Cardiac fibroblast (primary cell): ENCODE data around the gene HOMER3.

ENCODE experiments used
- DNase-seq, 2 donors: peaks; one replicate each; pipeline versions ENCODE4 v3.0.0 to v3.0.0-alpha.2; 2010; ENCODE audit warnings: low read depth in 2 of 2
- H3K4me3 ChIP-seq, 2 donors: replicated peaks in 1 of 2; 1 replicate in 1 of 2; 2 replicates in 1 of 2; pipeline ENCODE4 v1.5.1; 2011; ENCODE audit warnings: low read depth in 2 of 2, low read length in 2 of 2, mild to moderate bottlenecking in 2 of 2, moderate library complexity in 1 of 2
- TF ChIP-seq, protein P1 (sequence below): IDR thresholded peaks from one replicate; pipeline ENCODE4 v1.5.1; 2011; ENCODE audit warnings: low read depth, mild to moderate bottlenecking, low read length, inconsistent platforms

HOMER3 gene

DNA sequence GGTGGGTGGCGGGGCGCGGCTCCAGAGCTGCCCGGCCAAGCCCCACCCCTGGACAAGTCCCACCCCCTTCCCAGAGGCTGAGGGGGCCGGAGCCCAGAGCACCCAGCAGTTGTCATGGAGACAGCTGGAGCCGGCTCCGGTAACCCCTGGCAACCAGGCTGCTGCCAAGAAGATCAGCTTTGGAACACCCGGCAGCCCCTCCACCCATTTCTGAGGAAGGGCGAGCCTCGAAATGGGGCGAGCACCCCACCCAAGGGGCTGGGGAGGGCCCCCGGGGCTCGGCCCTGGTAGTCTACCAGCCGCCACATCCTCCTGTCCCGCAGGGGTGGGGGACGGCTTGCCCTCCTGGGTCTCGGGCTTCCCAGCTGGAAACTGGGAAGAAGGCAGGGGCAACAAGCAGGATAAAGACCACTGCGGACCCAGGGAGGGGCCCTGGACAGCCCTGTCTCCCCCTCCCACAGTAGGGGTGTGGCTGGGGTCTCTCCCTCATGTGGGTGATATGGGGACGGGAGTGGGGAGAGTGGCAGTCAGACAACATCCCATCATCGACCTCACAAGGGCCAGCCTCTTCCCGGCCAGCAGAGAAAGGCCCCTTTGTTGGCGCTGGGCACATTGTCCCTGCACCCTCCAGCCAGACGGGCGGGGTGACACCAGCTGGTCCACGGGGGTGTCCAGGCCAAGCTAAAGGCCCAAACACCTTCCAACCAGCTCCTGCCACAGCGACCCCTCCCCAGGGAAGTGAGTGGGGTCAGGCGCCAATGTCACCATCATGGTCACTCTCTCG is 46.6 kb downstream of the HOMER3 start:
- H3K4me3 ChIP-seq, result peak overlapping the region in 1 of 2 donors; percentile 32
- peak; percentile 42 to 68 for DNase-seq
- TF ChIP-seq, protein P1, sequence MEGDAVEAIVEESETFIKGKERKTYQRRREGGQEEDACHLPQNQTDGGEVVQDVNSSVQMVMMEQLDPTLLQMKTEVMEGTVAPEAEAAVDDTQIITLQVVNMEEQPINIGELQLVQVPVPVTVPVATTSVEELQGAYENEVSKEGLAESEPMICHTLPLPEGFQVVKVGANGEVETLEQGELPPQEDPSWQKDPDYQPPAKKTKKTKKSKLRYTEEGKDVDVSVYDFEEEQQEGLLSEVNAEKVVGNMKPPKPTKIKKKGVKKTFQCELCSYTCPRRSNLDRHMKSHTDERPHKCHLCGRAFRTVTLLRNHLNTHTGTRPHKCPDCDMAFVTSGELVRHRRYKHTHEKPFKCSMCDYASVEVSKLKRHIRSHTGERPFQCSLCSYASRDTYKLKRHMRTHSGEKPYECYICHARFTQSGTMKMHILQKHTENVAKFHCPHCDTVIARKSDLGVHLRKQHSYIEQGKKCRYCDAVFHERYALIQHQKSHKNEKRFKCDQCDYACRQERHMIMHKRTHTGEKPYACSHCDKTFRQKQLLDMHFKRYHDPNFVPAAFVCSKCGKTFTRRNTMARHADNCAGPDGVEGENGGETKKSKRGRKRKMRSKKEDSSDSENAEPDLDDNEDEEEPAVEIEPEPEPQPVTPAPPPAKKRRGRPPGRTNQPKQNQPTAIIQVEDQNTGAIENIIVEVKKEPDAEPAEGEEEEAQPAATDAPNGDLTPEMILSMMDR, result no peak

DNA sequence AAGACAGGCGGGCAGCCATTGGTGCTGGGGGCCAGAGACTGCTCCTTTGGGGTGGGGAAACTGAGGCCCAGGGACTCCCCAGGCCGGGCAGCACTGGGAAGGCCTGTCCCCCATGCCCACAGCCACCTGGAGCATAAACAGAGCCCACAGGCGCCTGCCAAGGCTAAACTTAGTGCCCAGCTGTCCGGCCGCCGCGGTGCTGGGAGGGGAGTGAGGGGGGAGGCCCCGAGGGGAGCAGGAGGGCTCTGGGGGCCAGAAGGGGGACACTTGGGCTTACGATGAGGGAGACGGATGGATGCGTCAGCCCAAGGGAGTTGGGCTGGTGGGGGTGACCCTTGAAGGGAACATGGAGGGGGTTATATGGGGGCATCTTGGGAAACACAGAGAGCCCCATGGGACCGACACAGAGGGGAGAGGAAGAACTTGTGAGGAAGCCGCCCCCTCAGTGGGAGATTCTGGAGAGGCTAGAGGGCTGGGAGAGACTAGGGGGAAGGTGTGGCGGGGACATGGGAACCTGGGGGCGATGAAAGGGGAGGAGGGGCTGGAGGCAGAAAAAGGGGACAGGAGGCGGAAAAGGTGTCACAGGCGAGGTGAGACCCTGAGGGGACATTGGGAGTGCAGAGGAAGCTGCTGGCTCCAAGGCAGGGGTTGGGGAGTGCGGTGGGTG is 47.3 kb downstream of the HOMER3 start:
- no peak for DNase-seq
- no peak overlapping the region for H3K4me3 ChIP-seq
- TF ChIP-seq, protein P1, result no peak

DNA sequence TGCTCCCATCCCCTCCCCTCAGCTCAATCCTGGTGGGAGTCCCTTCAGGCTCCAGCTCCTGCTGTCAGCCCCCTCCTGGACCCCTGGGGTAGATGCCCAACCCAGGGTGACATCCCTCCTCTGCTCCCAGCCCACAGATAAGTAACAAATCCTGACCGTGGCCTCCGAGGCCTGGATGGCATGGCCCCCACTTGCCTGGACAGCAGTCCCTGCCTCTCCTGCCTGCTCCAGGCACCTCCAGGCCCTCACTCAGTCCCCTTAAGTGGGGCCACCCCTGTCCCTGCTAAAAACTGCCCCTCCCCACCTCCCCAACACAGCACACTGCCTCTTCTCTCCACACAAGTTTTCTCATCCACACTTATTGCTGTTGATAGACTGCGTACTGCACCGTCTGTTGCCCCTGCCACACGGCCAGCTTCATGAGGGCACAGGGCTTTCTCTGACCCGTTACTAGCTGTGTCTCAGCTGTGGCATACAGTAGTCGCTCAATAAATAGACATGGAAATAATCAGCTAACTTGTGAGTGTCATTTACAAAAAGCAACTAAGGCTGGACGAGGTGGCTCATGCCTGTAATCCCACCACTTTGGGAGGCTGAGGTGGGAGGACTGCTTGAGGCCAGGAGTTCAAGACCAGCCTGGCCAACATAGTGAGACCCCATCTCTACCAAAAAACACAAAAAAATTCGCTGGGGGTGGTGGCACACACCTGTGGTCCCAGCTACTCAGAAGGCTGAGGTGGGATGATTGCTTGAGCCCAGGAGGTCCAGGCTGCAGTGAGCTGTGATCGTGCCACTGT is 50.9 kb downstream of the HOMER3 start:
- H3K4me3 ChIP-seq, result no peak overlapping the region
- DNase-seq, result no peak
- TF ChIP-seq, protein P1, result no peak

DNA sequence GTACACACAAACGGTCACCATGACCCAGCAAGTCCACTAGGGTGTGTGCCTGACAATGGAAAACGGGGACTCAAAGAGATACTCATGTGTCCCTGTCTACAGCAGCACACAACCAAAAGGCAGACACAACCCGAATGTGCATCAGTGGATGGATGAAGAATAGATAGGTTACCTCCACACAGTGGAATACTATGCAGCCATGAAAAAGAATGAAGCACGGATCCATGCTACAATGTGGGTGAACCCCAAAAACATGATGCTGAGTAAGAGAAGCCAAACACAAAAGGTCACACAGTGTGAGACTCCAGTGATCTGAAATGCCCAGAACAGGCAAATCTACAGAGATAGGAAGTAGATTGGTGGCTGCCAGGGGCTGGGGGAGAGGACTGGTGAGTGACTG is 54.0 kb downstream of the HOMER3 start:
- TF ChIP-seq, protein P1, result no peak
- no peak overlapping the region for H3K4me3 ChIP-seq
- DNase-seq, result no peak

DNA sequence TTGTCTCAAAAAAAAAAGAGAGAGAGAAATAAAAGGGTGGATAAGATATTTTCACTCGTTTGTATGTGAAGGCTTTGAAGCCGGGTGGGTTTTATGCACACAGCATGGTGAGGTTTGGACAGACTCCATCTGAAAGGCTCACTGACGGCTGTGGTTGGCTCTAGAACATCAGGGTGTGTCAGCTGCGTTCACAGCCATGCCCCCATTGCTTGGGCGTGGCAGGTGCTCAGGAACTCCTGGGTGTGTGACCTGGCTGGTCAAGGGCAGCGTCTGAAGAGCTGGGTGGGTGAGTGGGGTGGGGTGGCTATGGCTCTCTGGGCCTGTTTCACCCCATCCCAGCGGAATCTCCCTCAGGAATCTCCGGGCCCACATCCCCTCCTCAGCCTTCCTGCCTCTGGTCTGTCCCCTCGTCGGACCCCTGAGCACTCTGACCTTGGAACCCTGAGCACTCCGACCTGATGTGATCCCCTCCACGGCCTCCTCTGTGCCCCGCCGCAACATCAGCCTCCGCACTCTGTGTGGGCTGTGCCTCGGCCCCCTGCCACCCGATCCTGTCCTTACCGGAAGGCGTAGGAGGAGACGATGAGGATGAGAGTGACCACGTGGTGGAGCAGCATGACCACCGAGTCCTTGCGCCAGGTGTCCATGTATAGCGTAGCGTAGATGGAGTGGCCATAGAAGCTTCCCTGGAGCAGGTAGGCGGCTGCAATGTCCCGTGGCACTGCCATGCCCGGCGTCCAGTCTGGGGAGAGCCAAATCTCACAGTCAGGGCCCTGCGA is 57.3 kb downstream of the HOMER3 start:
- DNase-seq, result no peak
- no peak overlapping the region for H3K4me3 ChIP-seq

DNA sequence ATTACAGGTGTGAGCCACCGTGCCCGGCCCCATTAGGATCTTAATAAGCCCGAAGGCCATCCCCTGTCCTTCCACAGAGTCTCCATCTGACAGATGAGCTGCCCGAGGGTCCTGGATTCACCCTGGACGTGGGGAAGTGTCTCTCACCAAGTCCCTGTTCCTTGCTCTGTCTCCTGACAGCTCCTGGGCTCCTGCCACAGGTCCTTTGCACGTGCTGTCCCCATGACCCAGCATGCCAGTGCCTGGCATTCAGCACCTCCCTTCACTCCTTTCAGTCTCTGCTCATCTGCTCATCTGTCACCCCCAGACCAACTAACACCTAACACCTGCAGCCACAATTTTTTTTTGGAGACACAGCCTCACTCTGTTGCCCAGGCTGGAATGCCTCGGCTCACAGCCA is 59.5 kb downstream of the HOMER3 start:
- TF ChIP-seq, protein P1, result no peak
- no peak for DNase-seq
- no peak overlapping the region for H3K4me3 ChIP-seq

More for the DNA sequence above, 57.3 kb downstream of the HOMER3 start:
- TF ChIP-seq, protein P1, result no peak
